ENCODE results near the gene ZNF362.

Gene ZNF362

DNA sequence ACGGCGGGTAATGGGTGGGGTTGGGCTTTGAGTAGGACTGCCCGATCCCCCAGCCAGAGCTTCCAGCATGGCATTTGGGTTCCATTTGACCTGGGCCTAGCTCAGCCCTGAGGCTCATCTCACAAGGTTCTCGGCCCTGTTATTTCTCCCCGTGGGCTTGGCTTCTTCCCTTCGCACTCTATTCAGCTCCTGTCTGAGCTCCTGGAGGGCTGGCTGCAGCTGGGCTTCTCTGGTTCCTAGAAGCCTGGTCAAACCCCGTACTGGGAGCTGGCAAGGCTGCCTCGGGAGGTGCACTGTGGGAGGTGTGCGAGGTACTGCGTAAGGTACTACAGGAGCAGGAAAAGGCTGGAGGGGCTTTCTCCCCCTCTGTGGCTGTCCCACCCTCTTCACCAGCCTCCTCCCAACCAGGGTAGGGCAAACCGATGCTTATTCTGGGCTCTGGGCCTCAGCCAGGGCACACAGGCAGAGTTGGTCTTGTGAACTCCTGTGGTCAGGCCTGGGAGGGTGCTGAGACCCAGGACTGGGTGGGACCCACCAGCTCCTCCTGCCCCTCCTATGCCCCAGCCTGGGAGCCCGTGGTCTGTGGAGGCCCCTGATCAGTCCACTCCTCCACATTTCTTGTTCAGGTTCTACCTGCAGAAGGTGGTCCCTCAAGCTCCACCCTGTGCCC is 63.8 kb downstream of the ZNF362 start:
- no peak for DNase-seq (ENCODE audit: extremely low read depth, low read depth)

DNA sequence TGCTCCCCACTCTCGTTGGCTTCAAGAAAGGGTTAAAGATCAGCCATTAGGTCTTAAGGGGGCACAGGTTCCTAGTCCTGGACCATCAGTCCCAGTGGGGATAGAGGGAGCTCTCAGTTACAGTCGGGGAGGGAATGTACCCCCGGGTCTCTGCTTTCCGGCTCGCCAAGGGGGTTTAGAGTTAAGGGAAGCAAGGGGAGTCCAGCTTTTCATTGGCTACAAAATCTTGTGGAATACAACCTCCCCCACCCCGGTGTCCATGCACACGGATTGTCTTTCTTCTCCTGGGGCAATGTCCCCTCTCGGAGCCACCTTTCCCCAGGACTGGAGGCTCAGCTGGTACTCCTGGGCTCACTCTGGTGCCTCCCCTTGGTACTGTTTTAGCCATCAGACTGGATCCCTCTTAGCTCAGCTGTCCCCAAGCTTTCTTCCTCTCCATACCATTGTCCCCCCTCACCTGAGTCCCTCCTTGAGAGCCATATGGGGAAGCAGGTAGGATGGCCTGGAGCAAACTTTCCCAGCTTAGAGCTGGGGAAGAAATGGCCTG is 64.4 kb downstream of the ZNF362 start, which contains the start of gene A3GALT2:
Gene A3GALT2, minus strand, starts transcription at position 480 of the 547 bp plus-strand sequence. Its CDS starts 0 bp downstream, at position 480.
- H3K4me3 ChIP-seq (replicated peaks; ENCODE audit: low read depth, low read length): no peak within 1 kb of the TSS
- TF ChIP-seq, protein P1, sequence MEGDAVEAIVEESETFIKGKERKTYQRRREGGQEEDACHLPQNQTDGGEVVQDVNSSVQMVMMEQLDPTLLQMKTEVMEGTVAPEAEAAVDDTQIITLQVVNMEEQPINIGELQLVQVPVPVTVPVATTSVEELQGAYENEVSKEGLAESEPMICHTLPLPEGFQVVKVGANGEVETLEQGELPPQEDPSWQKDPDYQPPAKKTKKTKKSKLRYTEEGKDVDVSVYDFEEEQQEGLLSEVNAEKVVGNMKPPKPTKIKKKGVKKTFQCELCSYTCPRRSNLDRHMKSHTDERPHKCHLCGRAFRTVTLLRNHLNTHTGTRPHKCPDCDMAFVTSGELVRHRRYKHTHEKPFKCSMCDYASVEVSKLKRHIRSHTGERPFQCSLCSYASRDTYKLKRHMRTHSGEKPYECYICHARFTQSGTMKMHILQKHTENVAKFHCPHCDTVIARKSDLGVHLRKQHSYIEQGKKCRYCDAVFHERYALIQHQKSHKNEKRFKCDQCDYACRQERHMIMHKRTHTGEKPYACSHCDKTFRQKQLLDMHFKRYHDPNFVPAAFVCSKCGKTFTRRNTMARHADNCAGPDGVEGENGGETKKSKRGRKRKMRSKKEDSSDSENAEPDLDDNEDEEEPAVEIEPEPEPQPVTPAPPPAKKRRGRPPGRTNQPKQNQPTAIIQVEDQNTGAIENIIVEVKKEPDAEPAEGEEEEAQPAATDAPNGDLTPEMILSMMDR (IDR thresholded peaks at IDR 0.05; ENCODE audit: low read depth, low read length, missing control alignments): no peak
- no peak for DNase-seq (ENCODE audit: extremely low read depth, low read depth)

More for the DNA sequence above, 63.8 kb downstream of the ZNF362 start:
- TF ChIP-seq, protein P1 (IDR thresholded peaks at IDR 0.05; ENCODE audit: low read depth, low read length, missing control alignments): no peak
- no peak overlapping the region for H3K4me3 ChIP-seq (replicated peaks; ENCODE audit: low read depth, low read length)

DNA sequence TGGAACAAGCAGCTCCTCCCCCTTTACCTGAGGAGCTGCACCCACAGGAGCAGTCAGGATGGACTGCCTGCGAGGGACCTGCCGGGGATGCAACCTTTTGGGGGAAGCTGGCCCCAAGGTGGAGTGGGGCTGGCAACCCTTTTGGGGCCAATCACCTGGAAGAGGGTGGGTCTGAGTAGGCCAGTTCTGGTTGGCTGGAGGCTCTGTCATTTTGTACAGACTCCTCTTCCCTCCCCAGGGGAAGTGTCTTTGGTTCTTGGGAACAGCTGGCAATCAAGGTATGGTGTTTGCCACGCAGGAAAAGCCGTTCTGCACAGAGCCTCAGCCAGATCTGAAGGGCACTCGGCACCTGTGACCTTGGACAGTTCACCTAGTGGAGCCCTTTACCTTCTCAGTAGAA is 64.9 kb downstream of the ZNF362 start:
- TF ChIP-seq, protein P1 (IDR thresholded peaks at IDR 0.05; ENCODE audit: low read depth, low read length, missing control alignments): no peak
- DNase-seq (ENCODE audit: extremely low read depth, low read depth): no peak
- no peak overlapping the region for H3K4me3 ChIP-seq (replicated peaks; ENCODE audit: low read depth, low read length)

DNA sequence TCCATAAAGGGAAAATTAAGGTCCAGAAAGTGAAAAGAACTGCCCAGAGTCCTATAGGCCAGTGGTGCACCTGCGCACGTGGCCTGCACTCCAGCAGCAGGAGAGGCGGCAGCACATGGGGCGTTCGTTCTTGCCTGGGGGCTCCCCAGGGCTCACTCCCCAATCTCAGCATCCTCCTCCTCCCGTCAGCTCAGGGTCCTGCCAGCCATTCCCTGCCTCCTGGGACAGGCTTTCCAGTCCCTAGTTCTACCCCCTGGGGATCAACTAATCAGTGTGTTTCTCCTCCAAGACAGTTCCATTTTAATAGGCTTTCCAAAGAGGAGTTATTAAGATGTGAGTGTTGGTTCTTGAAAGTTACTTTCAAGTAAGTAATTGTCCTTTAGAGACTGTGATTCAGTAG is 65.8 kb downstream of the ZNF362 start:
- TF ChIP-seq, protein P1 (IDR thresholded peaks at IDR 0.05; ENCODE audit: low read depth, low read length, missing control alignments): no peak
- H3K4me3 ChIP-seq (replicated peaks; ENCODE audit: low read depth, low read length): no peak overlapping the region
- DNase-seq (ENCODE audit: extremely low read depth, low read depth): no peak

DNA sequence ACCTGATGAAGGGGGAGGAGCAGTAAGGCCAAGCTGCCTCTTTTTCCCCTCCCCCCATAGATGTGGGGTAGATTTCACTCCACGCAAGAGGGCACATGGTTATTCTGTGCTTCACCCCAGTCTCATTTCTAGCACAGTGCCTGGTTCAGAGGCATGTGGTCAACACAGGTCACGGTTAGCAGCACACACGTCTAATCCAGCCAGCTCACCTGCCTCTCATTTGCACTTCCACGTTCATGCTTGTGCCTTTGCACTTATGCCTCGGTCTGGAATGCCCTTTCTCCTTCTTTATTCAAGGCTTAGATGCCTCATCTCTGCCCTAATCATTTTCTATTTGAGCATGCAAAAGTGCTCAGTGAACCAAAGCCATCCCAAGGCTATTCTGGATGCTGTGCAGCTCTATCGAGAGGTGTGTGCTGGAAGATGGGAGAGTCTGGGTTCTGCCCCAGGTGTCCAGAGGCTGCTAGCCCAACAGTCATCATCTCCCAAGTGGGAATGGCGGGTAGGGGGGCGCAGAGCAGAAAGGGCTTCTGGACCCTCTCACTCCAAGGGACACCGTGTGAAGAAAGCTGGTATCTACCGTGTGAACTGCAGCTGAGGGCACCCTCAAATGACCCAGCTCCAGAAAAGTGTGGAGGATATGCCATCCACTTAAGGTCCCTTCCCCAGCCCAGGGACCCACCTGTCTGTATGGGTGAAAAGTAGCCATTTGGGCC is 66.7 kb downstream of the ZNF362 start:
- TF ChIP-seq, protein P1 (IDR thresholded peaks at IDR 0.05; ENCODE audit: low read depth, low read length, missing control alignments): no peak
- DNase-seq (ENCODE audit: extremely low read depth, low read depth): no peak

DNA sequence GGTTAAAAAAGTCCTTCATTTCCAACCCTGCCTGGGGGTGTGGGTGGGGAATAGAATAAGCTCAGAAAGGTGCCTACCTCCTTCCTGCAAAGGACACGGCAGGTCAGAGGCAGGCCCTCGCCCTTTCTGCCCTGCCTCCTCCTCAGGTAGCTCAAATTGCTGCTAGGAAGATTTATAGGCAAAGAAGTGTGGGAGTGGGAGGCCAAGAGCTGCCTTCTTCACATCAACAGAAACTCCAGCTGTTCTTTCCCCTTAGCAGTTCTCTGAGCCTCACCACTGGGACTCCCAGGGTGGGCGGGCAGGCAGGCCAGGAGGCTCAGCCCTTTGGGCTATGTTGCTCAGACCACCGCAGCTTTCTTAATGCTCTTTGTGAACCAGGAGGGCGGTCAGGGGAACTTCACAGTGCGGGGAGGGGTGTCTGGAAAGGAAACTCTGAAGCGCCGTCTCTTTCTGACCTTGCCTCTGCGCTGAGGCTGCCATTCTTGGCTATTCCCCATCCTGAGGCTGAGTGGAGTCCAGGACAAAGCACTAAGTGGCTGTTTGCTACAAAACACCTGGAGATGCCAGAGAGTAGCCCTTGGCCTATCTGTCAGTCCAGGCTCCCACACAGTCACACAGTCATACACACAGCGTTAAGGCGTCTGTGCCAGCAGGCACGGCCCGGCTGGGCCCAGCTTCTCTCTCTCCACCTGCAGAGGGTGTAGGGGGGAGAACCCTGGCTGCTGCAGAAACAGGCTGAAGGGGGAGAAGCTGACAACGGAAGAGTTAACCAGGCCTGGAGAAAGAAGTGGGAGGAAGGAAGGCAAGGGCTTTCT is 67.6 kb downstream of the ZNF362 start:
- TF ChIP-seq, protein P1 (IDR thresholded peaks at IDR 0.05; ENCODE audit: low read depth, low read length, missing control alignments): no peak
- H3K4me3 ChIP-seq (replicated peaks; ENCODE audit: low read depth, low read length): no peak overlapping the region
- no peak for DNase-seq (ENCODE audit: extremely low read depth, low read depth)

More for the DNA sequence above, 66.7 kb downstream of the ZNF362 start:
- H3K4me3 ChIP-seq (replicated peaks; ENCODE audit: low read depth, low read length): no peak overlapping the region

All from HFF-Myc (cell line).